NCI-H446 treated with DMSO at 0.1 percent for 48 hours (cell line): ENCODE results near the gene SPATA33.
"Not testable (repeated sequence)": the region's sequence is repeated elsewhere in the genome, so short reads cannot be mapped to it uniquely, and the experiment has no call there.

Experiments used
- DNase-seq: peaks from one replicate; lab custom pipeline; 2025; lab: John Stamatoyannopoulos, UW

SPATA33 gene

GRCh38 chr16:89693931-89694783 is 36.5 kb downstream of the SPATA33 start:
- no peak for DNase-seq

- not testable (repeated sequence) for DNase-seq
Measured at GRCh38 chr16:89694784-89695085, 37.1 kb downstream of the SPATA33 start.

GRCh38 chr16:89695086-89695874 is 37.6 kb downstream of the SPATA33 start:
- no peak for DNase-seq

GRCh38 chr16:89695875-89696669 is 38.4 kb downstream of the SPATA33 start:
- DNase-seq = no peak

- DNase-seq = no peak
Measured at GRCh38 chr16:89696670-89697128, 39.1 kb downstream of the SPATA33 start.

GRCh38 chr16:89697161-89697615 is 39.6 kb downstream of the SPATA33 start:
- no peak for DNase-seq

GRCh38 chr16:89697616-89698331 is 40.1 kb downstream of the SPATA33 start:
- no peak for DNase-seq

- DNase-seq = not testable (repeated sequence)
Measured at GRCh38 chr16:89698717-89699116, 41.1 kb downstream of the SPATA33 start.

GRCh38 chr16:89699629-89700099 is 42.0 kb downstream of the SPATA33 start:
- not testable (repeated sequence) for DNase-seq

- DNase-seq = peak; percentile 80
Measured at GRCh38 chr16:89700100-89700648, 42.5 kb downstream of the SPATA33 start.

- no peak for DNase-seq
Measured at GRCh38 chr16:89700649-89701424, 43.2 kb downstream of the SPATA33 start.

GRCh38 chr16:89701425-89702406 is 44.1 kb downstream of the SPATA33 start, which contains the start of gene SPATA2L:
SPATA2L (minus strand) TSS chr16:89701705; CDS start chr16:89701232, 473 bp downstream.
- DNase-seq = peak; percentile 29

- DNase-seq = no peak
Measured at GRCh38 chr16:89704281-89704680, 46.6 kb downstream of the SPATA33 start.

- DNase-seq = no peak
Measured at GRCh38 chr16:89705006-89705405, 47.4 kb downstream of the SPATA33 start.

GRCh38 chr16:89706518-89707260 is 49.1 kb downstream of the SPATA33 start:
- DNase-seq = no peak

- DNase-seq = no peak
Measured at GRCh38 chr16:89707695-89708094, 50.1 kb downstream of the SPATA33 start.

- no peak for DNase-seq
Measured at GRCh38 chr16:89708481-89708931, 50.9 kb downstream of the SPATA33 start.

GRCh38 chr16:89709166-89709565 is 51.5 kb downstream of the SPATA33 start:
- DNase-seq = no peak
